Measurements from ENCODE around the gene C1QTNF5.

Gene C1QTNF5

DNA sequence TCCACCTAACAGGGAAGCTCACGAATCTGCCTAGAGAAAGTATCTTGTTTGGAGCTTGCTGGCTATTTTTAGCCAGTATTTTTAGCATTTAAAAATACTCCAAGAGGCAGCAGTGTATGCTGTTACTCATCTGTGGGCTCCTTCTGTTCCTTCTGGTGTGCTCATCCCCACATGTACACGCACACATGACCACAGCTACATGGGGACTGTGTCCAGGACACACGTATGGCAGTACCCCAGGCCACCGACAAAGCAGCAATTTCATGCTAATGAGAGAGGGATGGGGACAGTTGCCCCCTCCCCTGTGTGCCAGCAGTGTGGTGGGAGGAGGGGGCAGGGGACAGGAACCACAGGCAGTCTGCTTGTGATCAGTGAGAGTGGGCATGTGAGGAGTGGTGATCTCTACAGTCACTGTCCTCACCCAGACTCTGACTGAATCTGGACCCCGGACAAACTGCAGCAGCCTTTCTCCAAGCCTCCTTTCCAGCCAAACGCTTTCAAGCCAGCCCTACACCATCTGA, 24.4 kb upstream of the C1QTNF5 start:
- Histone ChIP-seq H3K27me3 (ENCODE audit: control insufficient read depth in 2 of 2, insufficient read depth in 2 of 2, low read length in 2 of 2) (peaks cover 4 to 13% of the 10 kb centered on the region in 2 donors), H3K27ac (ENCODE audit: low read depth in 2 of 2, low read length in 2 of 2) (peak overlapping the region; percentile 44 to 93), H3K36me3 (ENCODE audit: control insufficient read depth in 2 of 2, insufficient read depth in 2 of 2, low read length in 2 of 2) (no peaks in the 10 kb centered on the region), H3K4me1 (ENCODE audit: control insufficient read depth in 2 of 2, insufficient read depth in 2 of 2, low read length in 2 of 2) (peaks cover 54 to 66% of the 10 kb centered on the region in 2 donors), H3K9me3 (ENCODE audit: control insufficient read depth in 2 of 2, low read length in 2 of 2) (no peaks in the 10 kb centered on the region), H3K9ac (ENCODE audit: low read depth in 1 of 2, low read length in 2 of 2) (peak overlapping the region in 1 of 2 donors; percentile 30), H3K4me3 (ENCODE audit: low read length in 2 of 2) (peak overlapping the region; percentile 27 to 32)

GRCh38 chr11:119363851-119364590, 23.3 kb upstream of the C1QTNF5 start:
- peaks cover 0 to 4% of the 10 kb centered on the region in 2 donors for H3K36me3 ChIP-seq (ENCODE audit: control insufficient read depth in 2 of 2, insufficient read depth in 2 of 2, low read length in 2 of 2)
- H3K9me3 ChIP-seq (ENCODE audit: control insufficient read depth in 2 of 2, low read length in 2 of 2), result no peaks in the 10 kb centered on the region
- H3K4me1 ChIP-seq (ENCODE audit: control insufficient read depth in 2 of 2, insufficient read depth in 2 of 2, low read length in 2 of 2), result peaks cover 45 to 56% of the 10 kb centered on the region in 2 donors
- H3K4me3 ChIP-seq (ENCODE audit: low read length in 2 of 2), result peak overlapping the region; percentile 53 to 68
- H3K27ac ChIP-seq (ENCODE audit: low read depth in 2 of 2, low read length in 2 of 2), result peak overlapping the region; percentile 44 to 93
- H3K27me3 ChIP-seq (ENCODE audit: control insufficient read depth in 2 of 2, insufficient read depth in 2 of 2, low read length in 2 of 2), result peaks cover 4 to 13% of the 10 kb centered on the region in 2 donors
- peak overlapping the region in 1 of 2 donors; percentile 70 for H3K9ac ChIP-seq (ENCODE audit: low read depth in 1 of 2, low read length in 2 of 2)

- H3K27me3 ChIP-seq (ENCODE audit: control insufficient read depth in 2 of 2, insufficient read depth in 2 of 2, low read length in 2 of 2), result peaks cover 4 to 13% of the 10 kb centered on the region in 2 donors
- peaks cover 38 to 49% of the 10 kb centered on the region in 2 donors for H3K4me1 ChIP-seq (ENCODE audit: control insufficient read depth in 2 of 2, insufficient read depth in 2 of 2, low read length in 2 of 2)
- H3K4me3 ChIP-seq (ENCODE audit: low read length in 2 of 2), result peak overlapping the region; percentile 53 to 68
- H3K27ac ChIP-seq (ENCODE audit: low read depth in 2 of 2, low read length in 2 of 2), result peak overlapping the region; percentile 38 to 41
- H3K36me3 ChIP-seq (ENCODE audit: control insufficient read depth in 2 of 2, insufficient read depth in 2 of 2, low read length in 2 of 2), result peaks cover 0 to 7% of the 10 kb centered on the region in 2 donors
- H3K9ac ChIP-seq (ENCODE audit: low read depth in 1 of 2, low read length in 2 of 2), result peak overlapping the region; percentile 47 to 70
- no peaks in the 10 kb centered on the region for H3K9me3 ChIP-seq (ENCODE audit: control insufficient read depth in 2 of 2, low read length in 2 of 2)
These were observed 22.6 kb upstream of the C1QTNF5 start for GRCh38 chr11:119363081-119363850.

GRCh38 chr11:119362741-119363080, 22.0 kb upstream of the C1QTNF5 start:
- Histone ChIP-seq H3K36me3 (ENCODE audit: control insufficient read depth in 2 of 2, insufficient read depth in 2 of 2, low read length in 2 of 2) (peaks cover 0 to 10% of the 10 kb centered on the region in 2 donors), H3K4me1 (ENCODE audit: control insufficient read depth in 2 of 2, insufficient read depth in 2 of 2, low read length in 2 of 2) (peaks cover 32 to 43% of the 10 kb centered on the region in 2 donors), H3K27ac (ENCODE audit: low read depth in 2 of 2, low read length in 2 of 2) (peak overlapping the region in 1 of 2 donors; percentile 41), H3K9me3 (ENCODE audit: control insufficient read depth in 2 of 2, low read length in 2 of 2) (no peaks in the 10 kb centered on the region), H3K9ac (ENCODE audit: low read depth in 1 of 2, low read length in 2 of 2) (peak overlapping the region; percentile 17 to 70), H3K27me3 (ENCODE audit: control insufficient read depth in 2 of 2, insufficient read depth in 2 of 2, low read length in 2 of 2) (peaks cover 6 to 13% of the 10 kb centered on the region in 2 donors), H3K4me3 (ENCODE audit: low read length in 2 of 2) (peak overlapping the region; percentile 53 to 68)

DNA sequence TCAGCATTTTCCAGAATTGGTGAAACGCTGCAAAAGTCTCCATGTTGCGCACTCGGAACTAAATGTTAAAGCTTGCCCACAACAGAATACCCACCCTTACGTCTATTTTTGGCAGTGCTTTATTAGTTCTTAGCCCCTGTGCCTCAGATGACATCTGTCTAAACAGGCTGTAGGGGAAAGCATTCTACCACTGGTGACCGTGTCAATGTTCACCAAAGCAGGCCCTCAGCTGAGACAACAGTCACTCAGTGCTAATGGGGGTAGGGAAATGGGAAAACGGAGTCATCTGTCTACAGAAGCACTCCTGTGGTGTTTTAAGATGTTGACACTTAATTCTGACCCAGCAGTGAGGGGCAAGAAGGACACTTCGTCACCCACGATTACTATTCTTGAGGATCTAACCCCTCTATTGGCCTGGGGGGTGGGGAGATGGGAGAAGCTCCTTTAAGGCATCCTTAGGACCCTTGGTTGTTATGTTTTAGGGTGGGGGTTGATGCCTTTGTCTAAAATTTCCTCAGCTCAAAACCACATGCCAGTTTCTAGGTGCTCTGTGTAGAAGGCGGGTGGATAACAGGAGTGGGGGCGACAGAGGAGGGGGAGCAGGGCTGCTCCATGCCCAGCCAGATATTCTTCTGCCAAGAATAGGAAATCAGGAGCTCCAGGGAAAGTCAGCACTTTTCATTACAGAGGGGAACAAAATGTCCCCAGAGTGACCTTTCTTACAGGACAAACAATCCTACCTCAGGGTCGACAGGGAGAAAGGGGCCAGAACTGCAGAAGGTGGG, 21.4 kb upstream of the C1QTNF5 start:
- Histone ChIP-seq H3K4me1 (ENCODE audit: control insufficient read depth in 2 of 2, insufficient read depth in 2 of 2, low read length in 2 of 2) (peaks cover 27 to 38% of the 10 kb centered on the region in 2 donors), H3K36me3 (ENCODE audit: control insufficient read depth in 2 of 2, insufficient read depth in 2 of 2, low read length in 2 of 2) (peaks cover 0 to 10% of the 10 kb centered on the region in 2 donors), H3K27ac (ENCODE audit: low read depth in 2 of 2, low read length in 2 of 2) (peak overlapping the region; percentile 9 to 41), H3K9ac (ENCODE audit: low read depth in 1 of 2, low read length in 2 of 2) (peak overlapping the region in 1 of 2 donors; percentile 17), H3K4me3 (ENCODE audit: low read length in 2 of 2) (peak overlapping the region; percentile 53 to 68), H3K27me3 (ENCODE audit: control insufficient read depth in 2 of 2, insufficient read depth in 2 of 2, low read length in 2 of 2) (peaks cover 6 to 13% of the 10 kb centered on the region in 2 donors), H3K9me3 (ENCODE audit: control insufficient read depth in 2 of 2, low read length in 2 of 2) (no peaks in the 10 kb centered on the region)

- H3K9me3 ChIP-seq (ENCODE audit: control insufficient read depth in 2 of 2, low read length in 2 of 2), result no peaks in the 10 kb centered on the region
- peak overlapping the region in 1 of 2 donors; percentile 23 for H3K9ac ChIP-seq (ENCODE audit: low read depth in 1 of 2, low read length in 2 of 2)
- H3K4me3 ChIP-seq (ENCODE audit: low read length in 2 of 2), result no peak overlapping the region
- no peak overlapping the region for H3K27ac ChIP-seq (ENCODE audit: low read depth in 2 of 2, low read length in 2 of 2)
- H3K27me3 ChIP-seq (ENCODE audit: control insufficient read depth in 2 of 2, insufficient read depth in 2 of 2, low read length in 2 of 2), result peaks cover 6 to 13% of the 10 kb centered on the region in 2 donors
- peaks cover 19 to 32% of the 10 kb centered on the region in 2 donors for H3K4me1 ChIP-seq (ENCODE audit: control insufficient read depth in 2 of 2, insufficient read depth in 2 of 2, low read length in 2 of 2)
- peaks cover 0 to 10% of the 10 kb centered on the region in 2 donors for H3K36me3 ChIP-seq (ENCODE audit: control insufficient read depth in 2 of 2, insufficient read depth in 2 of 2, low read length in 2 of 2)
These were observed 20.5 kb upstream of the C1QTNF5 start for GRCh38 chr11:119361056-119361787.

- H3K4me1 ChIP-seq (ENCODE audit: control insufficient read depth in 2 of 2, insufficient read depth in 2 of 2, low read length in 2 of 2), result peaks cover 9 to 17% of the 10 kb centered on the region in 2 donors
- no peak overlapping the region for H3K4me3 ChIP-seq (ENCODE audit: low read length in 2 of 2)
- H3K36me3 ChIP-seq (ENCODE audit: control insufficient read depth in 2 of 2, insufficient read depth in 2 of 2, low read length in 2 of 2), result peaks cover 0 to 10% of the 10 kb centered on the region in 2 donors
- H3K27me3 ChIP-seq (ENCODE audit: control insufficient read depth in 2 of 2, insufficient read depth in 2 of 2, low read length in 2 of 2), result peaks cover 7 to 15% of the 10 kb centered on the region in 2 donors
- no peak overlapping the region for H3K9ac ChIP-seq (ENCODE audit: low read depth in 1 of 2, low read length in 2 of 2)
- H3K9me3 ChIP-seq (ENCODE audit: control insufficient read depth in 2 of 2, low read length in 2 of 2), result no peaks in the 10 kb centered on the region
- no peak overlapping the region for H3K27ac ChIP-seq (ENCODE audit: low read depth in 2 of 2, low read length in 2 of 2)
These were observed 18.9 kb upstream of the C1QTNF5 start for GRCh38 chr11:119359365-119360214.

DNA sequence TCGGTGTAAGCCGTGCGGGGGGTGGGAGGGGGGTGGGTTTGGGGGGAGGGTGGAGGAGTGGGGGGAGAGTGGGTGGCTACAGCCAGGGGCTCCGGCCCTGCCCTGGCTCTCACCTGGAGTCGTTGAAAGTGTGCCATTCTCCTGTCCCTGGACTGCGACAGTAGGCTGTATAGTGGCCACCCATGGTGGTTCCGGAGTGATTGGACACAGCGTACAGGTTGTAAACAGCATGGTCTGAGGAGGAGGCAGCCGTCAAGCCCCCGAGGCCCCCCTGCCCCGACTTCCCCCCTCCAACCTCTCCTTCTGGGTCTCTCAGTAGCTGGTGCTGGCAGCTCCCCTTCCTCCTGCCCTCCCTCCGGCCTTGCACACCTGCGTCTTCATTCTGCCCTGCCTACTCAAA, 16.4 kb upstream of the C1QTNF5 start:
- H3K27ac ChIP-seq (ENCODE audit: low read depth in 2 of 2, low read length in 2 of 2), result no peak overlapping the region

More for the DNA sequence above, 16.4 kb upstream of the C1QTNF5 start:
- H3K27me3 ChIP-seq (ENCODE audit: control insufficient read depth in 2 of 2, insufficient read depth in 2 of 2, low read length in 2 of 2), result peaks cover 3% of the 10 kb centered on the region in 2 donors
- peaks cover 0 to 10% of the 10 kb centered on the region in 2 donors for H3K36me3 ChIP-seq (ENCODE audit: control insufficient read depth in 2 of 2, insufficient read depth in 2 of 2, low read length in 2 of 2)
- peak overlapping the region in 1 of 2 donors; percentile 77 for H3K9ac ChIP-seq (ENCODE audit: low read depth in 1 of 2, low read length in 2 of 2)
- H3K4me3 ChIP-seq (ENCODE audit: low read length in 2 of 2), result peak overlapping the region in 1 of 2 donors; percentile 72
- H3K9me3 ChIP-seq (ENCODE audit: control insufficient read depth in 2 of 2, low read length in 2 of 2), result no peaks in the 10 kb centered on the region
- peaks cover 0 to 11% of the 10 kb centered on the region in 2 donors for H3K4me1 ChIP-seq (ENCODE audit: control insufficient read depth in 2 of 2, insufficient read depth in 2 of 2, low read length in 2 of 2)

Data from mucosa of rectum (tissue), 2 donors.